Peyer's patch (tissue), 4 donors: Measurements from ENCODE around the gene GABBR2. TPM values are rescaled to one million over a fixed set of nuclear protein-coding genes. Genes with fewer than 3 reads are reported as not detected.

ENCODE experiments used
- DNase-seq, 3 donors: peaks; one replicate each; pipeline ENCODE4 v3.0.0-alpha.2; 2017 to 2019
- H3K27ac ChIP-seq, 4 donors: fragments of 200-600 bp; sonication (generic); one replicate each; pipeline ENCODE4 v1.5.1; 2016 to 2019
- H3K27me3 ChIP-seq, 2 donors: fragments of 200-600 bp; sonication (generic); one replicate each; pipeline ENCODE4 v1.5.1; 2019
- H3K36me3 ChIP-seq, 3 donors: fragments of 200-600 bp; sonication (generic); one replicate each; pipeline ENCODE4 v1.5.1; 2016 to 2019
- H3K4me1 ChIP-seq, 4 donors: fragments of 200-600 bp; sonication (generic); one replicate each; pipeline ENCODE4 v1.5.1; 2016 to 2019
- H3K4me3 ChIP-seq, 4 donors: fragments of 200-600 bp; sonication (generic); 1 replicate in 3 of 4; 2 replicates in 1 of 4; pipeline ENCODE4 v1.5.1; 2016 to 2019; ENCODE audit warnings: mild to moderate bottlenecking in 1 of 4
- H3K9me3 ChIP-seq, 4 donors: fragments of 200-600 bp; sonication (generic); one replicate each; pipeline ENCODE4 v1.5.1; 2016 to 2019; ENCODE audit warnings: mild to moderate bottlenecking in 1 of 4
- POLR2A ChIP-seq, 2 donors: fragments of 450-650 bp; IDR thresholded peaks; one replicate each; pipeline ENCODE4 v1.5.1; 2017; ENCODE audit warnings: antibody characterized with exemption in 2 of 2, mild to moderate bottlenecking in 2 of 2, moderate library complexity in 2 of 2
- total RNA-seq, 4 donors: library from RNA; depleted of rRNA; stranded (reverse); fragments of >200 nt; gene quantifications; one replicate each; pipeline ENCODE4 v1.1.0, GENCODE V29; 2016
- TF ChIP-seq, protein P1 (sequence below), 6 experiments: fragments of 450-650 bp in 4 of 6; fragments of 200-600 bp in 2 of 6; sonication (generic) in 1 of 6; IDR thresholded peaks; one replicate each; pipeline ENCODE4 v1.5.1; 2017 to 2019; ENCODE audit warnings: antibody characterized with exemption in 6 of 6, mild to moderate bottlenecking in 3 of 6, moderate library complexity in 1 of 6

The GABBR2 gene
- total RNA-seq, 4 donors from 2014 or later = not detected

DNA sequence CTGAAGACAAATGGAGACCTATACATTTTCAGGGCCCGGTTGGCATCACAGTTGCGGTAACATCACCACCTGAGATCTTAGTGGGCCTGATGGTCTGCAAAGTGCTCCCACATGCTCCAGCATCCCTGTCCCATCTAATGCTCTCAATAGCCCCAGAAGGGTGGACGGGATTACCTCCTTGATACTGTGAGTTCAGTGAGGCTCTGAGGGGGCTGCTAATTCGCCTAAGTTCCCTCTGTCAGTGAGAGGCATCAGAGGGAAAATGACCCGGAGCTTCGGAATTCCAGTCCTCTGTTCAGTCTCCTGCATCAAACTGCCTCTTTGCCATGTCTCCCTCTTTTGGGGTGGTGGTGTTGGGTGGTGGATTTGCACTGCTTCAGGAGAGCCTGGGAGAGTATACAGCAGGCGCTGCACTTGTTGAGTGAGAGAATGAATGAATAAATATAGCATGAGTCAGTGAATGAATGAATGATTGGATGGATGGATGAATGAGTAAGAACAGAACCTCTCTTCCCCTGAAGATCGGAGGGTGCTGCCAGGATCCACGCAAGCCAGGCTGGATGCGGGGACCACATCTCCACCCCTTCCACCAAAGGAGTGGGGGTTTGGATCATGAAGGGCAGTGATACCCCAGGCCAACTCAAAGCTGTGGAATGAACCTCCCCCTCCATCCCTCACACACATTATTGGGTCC lies 141.0 kb downstream of the GABBR2 start:
- Histone ChIP-seq H3K36me3 (no peaks in the 10 kb centered on the region), H3K27me3 (no peaks in the 10 kb centered on the region), H3K4me1 (no peaks in the 10 kb centered on the region), H3K4me3 (no peak overlapping the region), H3K9me3 (no peaks in the 10 kb centered on the region), H3K27ac (no peak overlapping the region)
- no peak for DNase-seq
- TF ChIP-seq, protein P1, sequence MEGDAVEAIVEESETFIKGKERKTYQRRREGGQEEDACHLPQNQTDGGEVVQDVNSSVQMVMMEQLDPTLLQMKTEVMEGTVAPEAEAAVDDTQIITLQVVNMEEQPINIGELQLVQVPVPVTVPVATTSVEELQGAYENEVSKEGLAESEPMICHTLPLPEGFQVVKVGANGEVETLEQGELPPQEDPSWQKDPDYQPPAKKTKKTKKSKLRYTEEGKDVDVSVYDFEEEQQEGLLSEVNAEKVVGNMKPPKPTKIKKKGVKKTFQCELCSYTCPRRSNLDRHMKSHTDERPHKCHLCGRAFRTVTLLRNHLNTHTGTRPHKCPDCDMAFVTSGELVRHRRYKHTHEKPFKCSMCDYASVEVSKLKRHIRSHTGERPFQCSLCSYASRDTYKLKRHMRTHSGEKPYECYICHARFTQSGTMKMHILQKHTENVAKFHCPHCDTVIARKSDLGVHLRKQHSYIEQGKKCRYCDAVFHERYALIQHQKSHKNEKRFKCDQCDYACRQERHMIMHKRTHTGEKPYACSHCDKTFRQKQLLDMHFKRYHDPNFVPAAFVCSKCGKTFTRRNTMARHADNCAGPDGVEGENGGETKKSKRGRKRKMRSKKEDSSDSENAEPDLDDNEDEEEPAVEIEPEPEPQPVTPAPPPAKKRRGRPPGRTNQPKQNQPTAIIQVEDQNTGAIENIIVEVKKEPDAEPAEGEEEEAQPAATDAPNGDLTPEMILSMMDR (IDR thresholded peaks at IDR 0.05) = no peak
- no peak for TF ChIP-seq POLR2A (IDR thresholded peaks at IDR 0.05)

DNA sequence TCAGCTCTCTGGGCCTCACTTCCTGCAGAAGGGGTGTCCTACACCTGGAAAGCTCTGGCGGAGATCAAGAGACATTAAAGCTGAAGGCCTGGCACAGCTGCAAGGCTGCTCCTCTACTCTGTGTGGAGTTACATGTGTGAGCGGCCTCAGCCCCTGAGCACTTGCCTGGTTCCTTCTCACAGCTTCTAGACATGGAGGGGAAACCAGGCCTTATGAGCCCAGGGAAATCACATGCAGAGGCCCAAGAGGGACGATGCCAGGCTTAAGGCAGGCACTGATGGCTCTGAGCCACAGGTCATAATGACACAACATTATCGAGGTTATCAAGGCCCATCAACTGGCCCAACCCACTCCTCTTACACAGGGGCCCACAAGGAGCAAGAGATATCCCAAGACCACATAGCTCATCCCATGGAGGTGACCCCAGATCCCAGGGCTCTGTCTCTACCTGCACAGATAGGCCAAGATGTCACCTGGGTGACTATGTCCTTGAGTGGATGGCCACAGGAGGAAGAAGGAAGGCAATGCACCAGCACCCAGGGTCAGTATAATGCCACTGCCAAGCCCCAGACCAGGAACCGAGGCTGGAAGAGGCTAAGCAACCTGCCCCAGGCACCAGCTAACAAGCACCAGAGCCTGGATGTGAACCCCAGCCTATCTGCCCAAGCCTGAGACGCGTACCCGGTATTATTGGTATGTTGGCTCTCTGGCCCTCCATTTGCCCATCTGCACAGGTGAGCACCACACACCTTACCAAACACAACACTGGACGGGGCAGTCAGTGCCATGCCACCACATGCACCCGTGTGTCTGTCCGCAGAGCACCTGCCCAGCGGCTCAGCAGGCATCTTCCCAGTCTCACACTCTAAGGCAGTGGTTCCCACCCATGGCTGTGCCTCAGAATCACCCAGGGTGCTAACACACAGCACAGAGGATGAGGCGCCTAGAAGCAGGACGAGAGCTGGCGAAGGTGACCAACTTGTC lies 143.3 kb downstream of the GABBR2 start:
- Histone ChIP-seq H3K27me3 (no peaks in the 10 kb centered on the region), H3K4me1 (no peaks in the 10 kb centered on the region), H3K27ac (no peak overlapping the region), H3K9me3 (no peaks in the 10 kb centered on the region), H3K4me3 (no peak overlapping the region), H3K36me3 (no peaks in the 10 kb centered on the region)
- no peak for TF ChIP-seq POLR2A (IDR thresholded peaks at IDR 0.05)
- TF ChIP-seq, protein P1 (IDR thresholded peaks at IDR 0.05) = no peak
- DNase-seq = no peak

DNA sequence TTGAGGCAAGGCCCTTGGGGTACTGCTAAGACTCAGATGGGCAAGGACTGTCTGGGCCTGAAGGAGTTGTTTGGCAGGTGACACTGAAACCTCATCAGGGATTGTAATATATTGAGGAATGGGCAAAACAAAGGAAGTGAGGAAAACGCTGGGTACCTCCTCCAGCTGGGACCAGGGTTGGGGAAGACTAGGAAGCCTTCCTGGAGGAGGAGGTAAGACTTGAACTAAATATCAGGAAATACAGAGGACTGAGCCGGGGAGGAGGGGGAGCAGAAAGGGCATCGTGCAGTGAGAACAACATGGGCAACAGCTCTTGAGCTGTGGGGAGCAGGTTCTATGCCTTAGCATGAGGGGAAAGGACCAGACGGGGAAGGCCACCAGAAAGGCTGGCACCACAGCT lies 144.0 kb downstream of the GABBR2 start:
- no peak overlapping the region for H3K27ac ChIP-seq
- TF ChIP-seq POLR2A (IDR thresholded peaks at IDR 0.05) = no peak
- TF ChIP-seq, protein P1 (IDR thresholded peaks at IDR 0.05) = no peak
- no peaks in the 10 kb centered on the region for H3K36me3 ChIP-seq
- H3K4me1 ChIP-seq = no peaks in the 10 kb centered on the region
- H3K4me3 ChIP-seq = no peak overlapping the region
- H3K9me3 ChIP-seq = no peaks in the 10 kb centered on the region
- no peaks in the 10 kb centered on the region for H3K27me3 ChIP-seq
- DNase-seq = no peak

DNA sequence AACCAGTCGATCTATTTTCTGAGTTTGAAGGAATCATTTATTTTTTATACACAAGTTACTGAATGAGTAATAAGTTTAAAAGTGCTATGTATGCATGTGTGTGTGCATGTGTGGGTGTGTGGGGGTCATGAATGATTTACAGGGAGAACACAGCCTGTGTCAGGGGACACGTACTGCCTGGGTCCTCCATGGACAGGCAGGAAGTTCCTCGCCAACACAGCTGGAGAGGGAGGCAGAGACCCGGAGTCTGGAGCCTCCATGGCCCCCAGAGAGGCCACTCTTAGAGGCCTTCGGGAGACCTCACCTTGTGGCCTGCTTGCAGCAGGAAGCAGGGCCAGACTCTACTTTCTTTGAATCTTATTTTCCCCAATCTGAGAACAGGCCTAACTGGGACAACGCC lies 144.7 kb downstream of the GABBR2 start:
- H3K4me3 ChIP-seq = no peak overlapping the region
- no peaks in the 10 kb centered on the region for H3K27me3 ChIP-seq
- no peak for DNase-seq
- H3K4me1 ChIP-seq = no peaks in the 10 kb centered on the region
- H3K36me3 ChIP-seq = no peaks in the 10 kb centered on the region
- no peak overlapping the region for H3K27ac ChIP-seq
- TF ChIP-seq, protein P1 (IDR thresholded peaks at IDR 0.05) = no peak
- TF ChIP-seq POLR2A (IDR thresholded peaks at IDR 0.05) = no peak
- H3K9me3 ChIP-seq = no peaks in the 10 kb centered on the region

DNA sequence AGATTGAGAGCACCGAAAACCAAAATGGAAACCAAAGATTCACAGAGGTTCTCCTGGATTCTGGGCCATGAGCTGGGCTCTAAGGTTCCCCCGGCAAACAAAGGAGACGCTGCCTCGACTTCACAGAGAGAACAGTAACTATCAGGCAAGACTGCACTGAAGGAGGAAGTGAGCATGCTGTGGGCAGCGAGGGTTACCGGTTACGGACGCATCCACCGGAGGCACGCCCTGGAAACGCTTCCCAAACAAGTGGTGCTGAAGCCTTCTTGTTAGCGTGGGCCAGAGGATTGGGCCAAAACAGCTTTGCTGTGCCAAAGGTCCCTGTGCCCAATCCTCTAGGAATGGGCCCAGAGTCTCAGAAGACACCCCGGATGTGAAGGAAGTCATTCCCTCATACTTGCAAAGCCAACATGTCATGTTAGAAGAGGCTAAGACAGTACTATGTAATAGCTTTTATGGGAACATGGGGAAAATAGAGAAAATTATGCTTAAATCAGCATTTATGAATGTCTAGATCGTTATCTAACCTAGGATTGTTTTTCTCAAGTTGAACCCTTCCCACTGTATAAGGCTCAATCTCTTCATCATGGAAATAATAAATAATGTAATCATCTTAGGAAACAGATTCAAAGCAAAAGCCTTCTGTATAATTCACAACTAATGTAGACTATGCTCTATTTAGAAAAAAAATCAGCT lies 145.4 kb downstream of the GABBR2 start:
- Histone ChIP-seq H3K4me3 (no peak overlapping the region), H3K36me3 (no peaks in the 10 kb centered on the region), H3K9me3 (no peaks in the 10 kb centered on the region), H3K4me1 (no peaks in the 10 kb centered on the region), H3K27ac (no peak overlapping the region), H3K27me3 (no peaks in the 10 kb centered on the region)
- TF ChIP-seq, protein P1 (IDR thresholded peaks at IDR 0.05) = no peak
- TF ChIP-seq POLR2A (IDR thresholded peaks at IDR 0.05) = no peak
- DNase-seq = no peak
